GM21737 (cell line): Measurements from ENCODE around the gene WDPCP.
"Not testable (repeated sequence)": the region's sequence is repeated elsewhere in the genome, so short reads cannot be mapped to it uniquely, and the experiment has no call there.

ENCODE experiments used
- ATAC-seq: cut with Tn5 transposase; IDR thresholded peaks from one replicate; pipeline ENCODE4 v1.9.1; 2021; ENCODE audit warnings: mild to moderate bottlenecking, moderate library complexity; ENCODE audit not compliant: unreplicated experiment

The WDPCP gene

GRCh38 chr2:63588385-63589147 lies at the start of gene WDPCP, which contains the start of gene MDH1:
Gene WDPCP (minus strand): TSS chr2:63588477. CDS start chr2:63588271, 206 bp downstream.
Gene MDH1 (plus strand): TSS chr2:63588963. CDS start chr2:63589044, 81 bp downstream.
- ATAC-seq: peak; percentile 91

- ATAC-seq: no peak
Observed at GRCh38 chr2:63632382-63632781, 44.1 kb upstream of the WDPCP start.

- no peak for ATAC-seq
Observed at GRCh38 chr2:63631501-63631900, 43.2 kb upstream of the WDPCP start.

- ATAC-seq: no peak
Observed at GRCh38 chr2:63628403-63628942, 40.2 kb upstream of the WDPCP start.

GRCh38 chr2:63627866-63628265 lies 39.6 kb upstream of the WDPCP start:
- ATAC-seq: no peak

GRCh38 chr2:63623763-63624162 lies 35.5 kb upstream of the WDPCP start:
- not testable (repeated sequence) for ATAC-seq

- ATAC-seq: no peak
Observed at GRCh38 chr2:63622751-63623150, 34.5 kb upstream of the WDPCP start.

DNA sequence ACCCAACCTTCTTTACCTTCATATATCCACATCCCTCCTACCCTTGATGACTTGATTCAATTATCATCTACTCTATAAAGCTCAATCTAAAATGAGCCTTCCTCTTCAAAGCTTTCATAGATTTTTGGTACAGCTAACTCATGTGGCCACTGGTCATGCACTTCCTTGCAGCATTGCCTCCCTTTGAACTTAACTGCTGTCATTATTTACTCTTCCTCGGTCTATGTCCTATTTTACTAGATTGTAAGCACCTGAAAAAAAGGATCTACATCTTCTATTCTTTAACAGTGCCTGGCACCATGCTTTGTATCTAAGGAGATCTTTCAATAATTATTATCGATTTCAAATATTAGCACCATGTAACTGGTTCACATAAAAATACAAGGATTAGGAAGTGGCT lies 31.1 kb upstream of the WDPCP start:
- ATAC-seq: no peak

- ATAC-seq: no peak
Observed at GRCh38 chr2:63617366-63617765, 29.1 kb upstream of the WDPCP start.

DNA sequence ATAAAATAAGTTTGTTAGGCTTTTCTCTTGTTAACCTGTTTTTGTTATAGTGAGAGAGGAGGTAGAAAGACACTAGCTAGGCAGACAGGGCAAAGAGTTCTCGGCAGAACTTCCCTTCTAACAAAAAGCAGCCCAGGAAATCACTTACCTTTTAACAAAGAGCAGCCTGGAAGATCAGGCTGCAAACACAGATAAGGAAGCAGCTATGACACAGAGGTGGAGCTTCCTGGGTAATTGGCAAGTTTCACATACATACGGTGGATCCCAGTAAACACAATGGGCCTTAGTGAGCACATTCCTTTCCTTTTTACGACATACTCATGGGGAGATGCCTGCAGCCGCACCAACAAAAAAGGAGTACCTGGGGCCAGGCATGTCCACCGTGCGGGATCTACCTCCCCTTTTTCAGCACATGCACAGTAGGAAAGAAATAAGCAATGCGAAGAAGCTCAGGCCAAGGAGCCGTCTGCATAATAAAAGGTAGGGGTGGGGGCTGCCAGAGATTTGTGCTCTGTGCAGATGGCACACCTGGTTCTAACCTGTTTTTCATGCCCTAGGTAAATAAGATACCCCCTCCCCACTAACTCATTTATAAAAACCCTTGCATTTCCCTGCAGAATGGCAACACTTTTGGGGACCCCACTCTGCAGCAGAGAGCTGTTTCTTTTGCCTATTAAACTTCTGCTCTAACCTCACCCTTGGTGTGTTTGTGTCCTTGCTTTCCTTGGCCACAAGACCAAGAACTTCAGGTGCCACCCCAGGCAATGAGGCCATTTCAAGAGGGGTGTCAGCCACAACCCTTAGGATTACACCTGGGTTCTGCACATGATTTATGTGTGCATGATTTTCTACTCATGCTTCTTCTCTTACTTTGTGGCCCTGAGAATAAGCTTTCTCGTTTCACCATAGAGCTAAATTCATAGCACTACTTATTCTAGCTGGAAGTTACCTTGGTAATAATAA lies 27.0 kb upstream of the WDPCP start:
- ATAC-seq: no peak

- ATAC-seq: no peak
Observed at GRCh38 chr2:63614448-63614968, 26.2 kb upstream of the WDPCP start.

DNA sequence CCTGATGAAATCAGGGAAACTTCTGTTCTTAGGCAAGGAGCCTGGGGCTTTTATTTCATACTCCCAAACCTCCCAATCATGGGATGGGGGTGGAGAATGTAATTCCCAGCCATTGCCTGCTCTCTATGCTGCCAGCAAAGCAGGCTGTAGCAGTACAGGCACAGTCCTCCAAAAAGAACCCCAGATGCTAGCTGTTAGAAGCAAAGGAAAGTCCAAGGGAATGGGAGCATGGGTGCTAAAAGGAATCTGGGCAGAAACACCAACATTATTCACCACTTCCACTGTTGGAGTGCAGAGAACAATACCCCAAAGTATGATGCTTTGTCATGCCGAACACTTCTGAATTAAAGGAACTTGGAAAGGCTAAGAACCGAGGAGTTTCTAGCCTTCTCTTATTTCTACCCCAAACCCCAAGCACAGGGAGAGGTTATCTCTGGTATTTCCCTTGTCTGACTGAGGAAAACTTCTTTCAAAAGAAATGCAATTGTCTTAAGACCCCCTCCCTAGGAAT lies 25.2 kb upstream of the WDPCP start:
- no peak for ATAC-seq

GRCh38 chr2:63610525-63610924 lies 22.2 kb upstream of the WDPCP start:
- no peak for ATAC-seq

DNA sequence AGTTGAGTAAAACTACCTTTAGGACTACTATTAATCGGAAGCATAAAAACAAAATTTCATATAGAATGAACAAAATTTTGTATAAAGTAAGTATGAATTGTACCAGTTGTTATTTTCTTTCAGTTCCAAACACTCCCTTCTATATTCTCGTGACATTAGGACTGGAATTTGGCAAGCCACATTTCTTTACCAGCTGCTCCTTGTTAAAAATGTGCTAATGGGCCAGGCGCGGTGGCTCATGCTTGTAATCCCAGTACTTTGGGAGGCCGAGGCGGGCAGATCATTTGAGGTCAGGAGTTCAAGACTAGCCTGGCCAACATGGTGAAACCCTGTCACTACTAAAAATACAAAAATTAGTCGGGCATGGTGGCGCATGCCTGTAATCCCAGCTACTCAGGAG lies 20.6 kb upstream of the WDPCP start:
- ATAC-seq: not testable (repeated sequence)

DNA sequence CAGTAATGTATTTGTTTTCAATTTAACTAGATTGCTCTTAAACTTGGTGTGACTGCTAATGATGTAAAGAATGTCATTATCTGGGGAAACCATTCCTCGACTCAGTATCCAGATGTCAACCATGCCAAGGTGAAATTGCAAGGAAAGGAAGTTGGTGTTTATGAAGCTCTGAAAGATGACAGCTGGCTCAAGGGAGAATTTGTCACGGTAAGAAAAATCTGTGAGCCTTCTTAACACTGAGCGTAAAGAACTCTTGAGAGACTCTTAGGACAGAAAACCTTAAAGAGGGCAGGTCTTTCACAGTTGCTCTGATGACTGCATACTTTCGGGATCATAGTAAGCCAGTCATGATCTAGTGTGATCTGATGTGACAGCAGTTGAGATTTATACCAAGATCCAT lies 16.4 kb upstream of the WDPCP start:
- no peak for ATAC-seq

GRCh38 chr2:63600881-63601460 lies 12.7 kb upstream of the WDPCP start:
- ATAC-seq: no peak

- ATAC-seq: no peak
Observed at GRCh38 chr2:63598981-63599380, 10.7 kb upstream of the WDPCP start.

GRCh38 chr2:63596401-63596883 lies 8.2 kb upstream of the WDPCP start:
- ATAC-seq: no peak

DNA sequence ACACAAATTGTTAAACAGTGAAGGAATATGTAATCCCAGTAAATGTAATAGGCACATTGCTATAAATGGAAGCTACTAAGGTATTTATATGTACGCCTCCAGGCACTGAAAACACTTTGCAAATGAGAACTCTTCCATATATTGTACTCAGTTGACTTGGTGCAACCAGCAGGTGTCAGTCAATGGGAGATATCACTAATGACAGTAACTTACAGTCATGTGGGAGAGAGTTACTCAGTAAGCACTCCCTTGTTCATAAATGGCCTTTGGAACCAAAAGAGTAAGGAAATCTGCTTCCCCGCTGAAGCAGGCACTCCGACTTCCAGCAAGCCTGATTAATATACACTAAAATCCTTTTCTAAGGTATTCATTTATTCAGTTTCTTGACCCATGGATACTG lies 6.4 kb upstream of the WDPCP start:
- no peak for ATAC-seq

DNA sequence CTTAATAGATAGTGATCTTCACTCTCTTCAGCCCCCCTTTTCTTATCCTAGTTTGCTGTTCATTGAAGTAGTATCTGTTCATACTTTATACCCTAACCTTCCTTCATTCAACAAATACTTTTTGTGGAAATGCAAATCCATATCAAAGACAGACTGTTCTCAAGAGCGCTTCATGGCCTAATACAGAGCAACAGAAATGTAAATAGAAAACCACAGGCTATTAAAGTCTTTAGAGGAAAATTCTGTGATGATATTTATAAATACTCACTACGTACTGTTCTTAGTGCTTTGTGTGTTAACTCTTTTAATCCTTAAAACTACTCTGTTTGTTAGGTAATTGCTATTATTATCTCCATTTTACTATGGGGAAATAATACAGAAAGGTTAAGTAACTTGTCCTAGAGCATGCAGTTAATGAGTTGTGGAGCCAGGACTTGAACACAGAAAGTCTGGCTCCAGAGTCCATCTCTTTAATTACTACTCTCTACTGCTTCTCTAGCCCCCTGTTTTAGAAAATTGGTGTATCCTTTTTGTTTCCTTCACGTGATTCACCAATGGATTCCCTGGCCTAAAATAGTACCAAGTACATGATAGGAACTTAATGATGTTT lies 3.4 kb upstream of the WDPCP start:
- ATAC-seq: no peak
